Kidney (tissue), 14 donors: Measurements from ENCODE around the gene FOXP2. TPM values are rescaled to one million over a fixed set of nuclear protein-coding genes. Genes with fewer than 3 reads are reported as not detected.

Experiments
- DNase-seq, 5 donors: peaks; one replicate each; pipeline ENCODE4 v3.0.0-alpha.2; 2013 to 2020
- FAIRE-seq: peaks from 2 replicates; lab custom pipeline; 2012; peaks lifted over from hg19 to GRCh38; lab: Jason Lieb, UNC
- H3K27ac ChIP-seq, 2 donors: one replicate each; pipeline ENCODE4 v1.7.0; 2013; ENCODE audit warnings: low read depth in 2 of 2, low read length in 2 of 2, inconsistent platforms in 1 of 2
- H3K27me3 ChIP-seq: one replicate; pipeline ENCODE4 v1.7.1; 2013; ENCODE audit warnings: low read length, inconsistent platforms; ENCODE audit not compliant: control insufficient read depth, insufficient read depth
- H3K36me3 ChIP-seq, 3 donors: one replicate each; pipeline versions ENCODE4 v1.7.0 to v1.7.1; 2013; ENCODE audit warnings: low read length in 3 of 3, control low read depth in 1 of 3, inconsistent platforms in 1 of 3; ENCODE audit not compliant: insufficient read depth in 3 of 3, control insufficient read depth in 2 of 3
- H3K4me1 ChIP-seq, 3 donors: one replicate each; pipeline versions ENCODE4 v1.7.0 to v1.7.1; 2013; ENCODE audit warnings: low read length in 3 of 3, inconsistent platforms in 1 of 3, low read depth in 1 of 3; ENCODE audit not compliant: control insufficient read depth in 2 of 3, insufficient read depth in 2 of 3
- H3K4me3 ChIP-seq, 3 donors: one replicate each; pipeline versions ENCODE4 v1.7.0 to v1.8.1; 2013; ENCODE audit warnings: low read length in 3 of 3, control low read depth in 1 of 3, inconsistent platforms in 1 of 3
- H3K9ac ChIP-seq, 3 donors: one replicate each; pipeline versions ENCODE4 v1.7.0 to v1.7.1; 2013; ENCODE audit warnings: low read length in 3 of 3, control low read depth in 1 of 3, inconsistent platforms in 1 of 3
- H3K9me3 ChIP-seq, 3 donors: one replicate each; pipeline versions ENCODE4 v1.7.0 to v1.7.1; 2013; ENCODE audit warnings: low read length in 3 of 3, control low read depth in 1 of 3, inconsistent platforms in 1 of 3; ENCODE audit not compliant: control insufficient read depth in 2 of 3, insufficient read depth in 1 of 3
- intact Hi-C: fragments of 100-400 bp; cut with DNase I; formaldehyde crosslinking; loops from one replicate; pipeline ENCODE4 v1.11.1; 2022
- polyA plus RNA-seq: library from polyadenylated mRNA; stranded (reverse); fragments of 350-450 nt; fragmentation: Illumina TruSeq; extraction: RNeasy Lipid Tissue Mini Kit (QIAGEN cat#74804); gene quantifications from one replicate; pipeline ENCODE4 v1.2.3, GENCODE V29; 2014; ENCODE audit warnings: low read depth, low replicate concordance; ENCODE audit not compliant: insufficient read depth
- total RNA-seq: library from RNA; stranded (reverse); fragmentation: NEBNext Ultra II Directional; extraction: Animal tissue kit (Norgen Biotek cat#: 25700); gene quantifications from one replicate; pipeline ENCODE4 v1.2.1, GENCODE V29; 2021
- TF ChIP-seq, protein P1 (sequence below): IDR thresholded peaks from 3 replicates; pipeline ENCODE4 v1.5.1; 2012; ENCODE audit warnings: mild to moderate bottlenecking, moderate library complexity, borderline replicate concordance; ENCODE audit not compliant: insufficient read depth; ENCODE audit errors: extremely low read depth
- donor health status: control.
- donor health status: control.
- donor health status: control.
- donor health status: control.
- donor health status: control.
- donor health status: DM: yes; HTN: yes; CAD: no.
- donor health status: Normal renal cell carcinoma (clear cell type).

The FOXP2 gene
- total and polyA plus RNA-seq, 2 donors from 2014 or later = 0.69 to 8.0 TPM

DNA sequence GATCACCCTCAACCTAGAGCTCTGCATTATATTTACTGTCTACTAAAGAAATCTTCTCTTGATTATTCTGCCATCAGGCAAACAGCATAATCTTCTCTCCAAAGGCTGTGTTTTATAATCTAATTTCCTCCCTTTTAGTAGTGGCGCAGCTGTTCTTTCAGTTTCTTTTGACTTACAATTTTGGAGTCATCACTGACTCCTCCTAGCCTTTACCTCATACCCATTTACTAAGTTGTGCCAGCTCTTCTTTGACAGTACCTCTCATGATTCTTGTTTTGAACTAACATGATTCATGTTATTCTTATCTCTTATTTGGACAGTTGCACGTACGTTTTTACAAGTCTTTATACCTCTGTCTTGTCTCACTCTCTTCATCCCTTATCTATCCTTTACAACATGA is 113.0 kb downstream of the FOXP2 start:
- DNase-seq (no peak), FAIRE-seq (no peak)
- Histone ChIP-seq H3K9me3 (no peaks in the 10 kb centered on the region), H3K36me3 (no peaks in the 10 kb centered on the region), H3K27me3 (no peaks in the 10 kb centered on the region), H3K9ac (no peak overlapping the region), H3K27ac (no peak overlapping the region), H3K4me1 (no peaks in the 10 kb centered on the region), H3K4me3 (no peak overlapping the region)
- TF ChIP-seq, protein P1, sequence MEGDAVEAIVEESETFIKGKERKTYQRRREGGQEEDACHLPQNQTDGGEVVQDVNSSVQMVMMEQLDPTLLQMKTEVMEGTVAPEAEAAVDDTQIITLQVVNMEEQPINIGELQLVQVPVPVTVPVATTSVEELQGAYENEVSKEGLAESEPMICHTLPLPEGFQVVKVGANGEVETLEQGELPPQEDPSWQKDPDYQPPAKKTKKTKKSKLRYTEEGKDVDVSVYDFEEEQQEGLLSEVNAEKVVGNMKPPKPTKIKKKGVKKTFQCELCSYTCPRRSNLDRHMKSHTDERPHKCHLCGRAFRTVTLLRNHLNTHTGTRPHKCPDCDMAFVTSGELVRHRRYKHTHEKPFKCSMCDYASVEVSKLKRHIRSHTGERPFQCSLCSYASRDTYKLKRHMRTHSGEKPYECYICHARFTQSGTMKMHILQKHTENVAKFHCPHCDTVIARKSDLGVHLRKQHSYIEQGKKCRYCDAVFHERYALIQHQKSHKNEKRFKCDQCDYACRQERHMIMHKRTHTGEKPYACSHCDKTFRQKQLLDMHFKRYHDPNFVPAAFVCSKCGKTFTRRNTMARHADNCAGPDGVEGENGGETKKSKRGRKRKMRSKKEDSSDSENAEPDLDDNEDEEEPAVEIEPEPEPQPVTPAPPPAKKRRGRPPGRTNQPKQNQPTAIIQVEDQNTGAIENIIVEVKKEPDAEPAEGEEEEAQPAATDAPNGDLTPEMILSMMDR = no peak
- intact Hi-C loops = no loop called here

DNA sequence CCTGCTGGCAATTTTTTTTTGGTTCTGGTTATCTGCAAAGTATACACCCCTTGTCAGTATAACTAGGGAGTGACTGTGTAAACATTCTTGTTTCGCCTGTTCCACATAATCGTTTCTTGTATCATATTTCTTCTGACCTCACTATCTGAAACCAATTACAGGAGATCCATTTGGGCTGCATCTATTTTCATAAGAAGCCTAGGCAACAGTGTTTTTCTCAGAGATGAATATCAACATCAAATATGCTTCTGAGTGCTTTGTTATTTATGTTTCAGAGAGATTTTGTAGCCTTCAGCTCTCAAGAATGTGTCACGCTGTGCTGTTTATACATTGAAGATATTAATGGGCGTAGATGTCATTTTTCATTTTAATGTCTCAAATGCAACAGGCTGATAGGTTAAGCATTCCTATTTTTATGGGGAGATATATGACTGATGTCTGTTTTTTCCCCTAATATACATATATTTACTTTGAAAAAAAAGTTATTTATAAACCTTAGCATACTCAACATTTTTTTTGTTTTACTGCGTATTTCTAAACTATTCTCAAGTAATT is 115.5 kb downstream of the FOXP2 start:
- peak in 2 of 5 donors; percentile 24 to 37 for DNase-seq
- FAIRE-seq = no peak
- H3K9me3 ChIP-seq = no peaks in the 10 kb centered on the region
- no peaks in the 10 kb centered on the region for H3K4me1 ChIP-seq
- H3K4me3 ChIP-seq = no peak overlapping the region
- no peaks in the 10 kb centered on the region for H3K36me3 ChIP-seq
- H3K27me3 ChIP-seq = no peaks in the 10 kb centered on the region
- H3K27ac ChIP-seq = no peak overlapping the region
- TF ChIP-seq, protein P1 = no peak
- intact Hi-C loops = no loop called here
- H3K9ac ChIP-seq = no peak overlapping the region

DNA sequence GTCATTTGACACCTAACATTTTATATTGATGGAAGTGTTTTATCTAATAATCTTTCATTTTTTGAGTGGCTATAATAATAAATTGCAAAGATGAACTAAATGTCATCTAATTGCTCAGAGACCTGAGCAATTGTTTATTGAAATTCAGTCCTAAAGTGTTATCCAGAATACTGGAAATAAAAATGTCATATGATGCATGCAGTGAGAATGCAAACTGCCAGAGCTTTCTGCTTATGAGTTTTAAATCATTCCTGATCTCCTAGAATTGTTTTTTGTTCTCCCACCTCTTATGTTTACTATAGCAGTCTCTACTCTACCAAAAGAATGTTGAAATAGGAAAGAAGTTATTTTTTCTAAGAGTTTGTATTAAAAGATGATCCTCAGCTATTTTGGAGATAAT is 116.7 kb downstream of the FOXP2 start:
- Histone ChIP-seq H3K4me3 (no peak overlapping the region), H3K9ac (no peak overlapping the region)
- no peak for FAIRE-seq

More for the DNA sequence above, 116.7 kb downstream of the FOXP2 start:
- no peak overlapping the region for H3K27ac ChIP-seq
- TF ChIP-seq, protein P1 = no peak
- no peak for DNase-seq
- H3K4me1 ChIP-seq = no peaks in the 10 kb centered on the region
- intact Hi-C loops = no loop called here
- H3K27me3 ChIP-seq = no peaks in the 10 kb centered on the region
- no peaks in the 10 kb centered on the region for H3K36me3 ChIP-seq
- no peaks in the 10 kb centered on the region for H3K9me3 ChIP-seq
